Subcutaneous abdominal adipose tissue (tissue), 5 donors: ENCODE data around the gene JPH2.

Source experiments
- H3K27ac ChIP-seq: one replicate; pipeline ENCODE4 v1.7.0; 2013; ENCODE audit warnings: low read depth, mild to moderate bottlenecking, inconsistent platforms, low read length, moderate library complexity
- H3K27me3 ChIP-seq, 5 donors: one replicate each; pipeline ENCODE4 v1.7.0; 2013; ENCODE audit warnings: low read length in 5 of 5, inconsistent platforms in 1 of 5; ENCODE audit not compliant: control insufficient read depth in 5 of 5, insufficient read depth in 4 of 5
- H3K36me3 ChIP-seq, 5 donors: one replicate each; pipeline ENCODE4 v1.7.0; 2013; ENCODE audit warnings: low read length in 5 of 5; ENCODE audit not compliant: control insufficient read depth in 5 of 5, insufficient read depth in 5 of 5
- H3K4me1 ChIP-seq, 5 donors: one replicate each; pipeline ENCODE4 v1.7.0; 2013; ENCODE audit warnings: low read length in 5 of 5, mild to moderate bottlenecking in 3 of 5, moderate library complexity in 1 of 5; ENCODE audit not compliant: control insufficient read depth in 5 of 5, insufficient read depth in 5 of 5
- H3K4me3 ChIP-seq, 5 donors: one replicate each; pipeline ENCODE4 v1.7.0; 2013; ENCODE audit warnings: low read length in 5 of 5, low read depth in 1 of 5
- H3K9ac ChIP-seq, 5 donors: one replicate each; pipeline ENCODE4 v1.7.0; 2013; ENCODE audit warnings: low read length in 5 of 5, mild to moderate bottlenecking in 4 of 5, moderate library complexity in 3 of 5
- H3K9me3 ChIP-seq, 5 donors: one replicate each; pipeline ENCODE4 v1.7.0; 2013; ENCODE audit warnings: low read length in 5 of 5; ENCODE audit not compliant: control insufficient read depth in 5 of 5
- donor health status: healthy.
- donor health status: healthy.
- donor health status: healthy.
- donor health status: healthy.
- donor health status: healthy.

JPH2 gene

DNA sequence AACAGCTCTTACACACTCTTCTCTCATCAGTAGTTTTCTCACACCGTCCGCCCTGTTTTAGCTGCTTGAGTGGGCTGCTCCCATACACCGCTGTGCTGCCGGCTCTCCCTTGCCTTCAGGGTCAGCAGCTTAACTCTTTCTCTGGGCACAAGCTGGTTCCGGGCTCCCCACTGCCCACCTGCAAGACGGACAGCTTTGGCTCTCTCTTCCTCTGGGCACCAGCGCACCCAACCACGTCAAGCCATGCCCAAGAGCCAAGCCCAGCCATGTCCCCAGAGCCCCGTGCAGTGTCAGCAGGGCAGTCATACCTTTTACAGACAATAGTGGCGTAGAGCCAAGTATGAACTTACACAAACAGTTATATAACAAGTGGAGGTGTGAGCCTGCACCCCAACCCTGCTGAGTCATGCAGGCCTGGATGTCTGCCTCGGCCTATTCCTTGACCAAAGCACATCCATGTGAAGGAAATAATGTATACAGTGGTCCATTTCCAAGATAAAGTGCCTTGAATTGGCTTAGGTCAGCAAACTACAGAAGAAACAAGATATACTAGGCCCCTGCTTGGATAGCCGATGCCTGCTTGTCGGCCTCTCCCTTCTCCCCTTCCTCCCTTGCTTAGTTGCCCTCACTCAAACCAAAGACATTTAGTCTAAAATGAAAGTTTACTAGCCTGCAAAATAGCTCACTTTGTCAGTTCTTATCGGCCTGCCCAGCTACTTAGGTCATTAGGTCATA is 89.3 kb downstream of the JPH2 start:
- no peak overlapping the region for H3K4me3 ChIP-seq
- H3K27ac ChIP-seq: no peak overlapping the region
- no peak overlapping the region for H3K9ac ChIP-seq
- peaks cover under 1 to 9% (median 4%) of the 10 kb centered on the region in 5 donors for H3K9me3 ChIP-seq
- peaks cover 0 to 11% (median under 1%) of the 10 kb centered on the region in 5 donors for H3K27me3 ChIP-seq
- H3K4me1 ChIP-seq: no peaks in the 10 kb centered on the region
- no peaks in the 10 kb centered on the region for H3K36me3 ChIP-seq

DNA sequence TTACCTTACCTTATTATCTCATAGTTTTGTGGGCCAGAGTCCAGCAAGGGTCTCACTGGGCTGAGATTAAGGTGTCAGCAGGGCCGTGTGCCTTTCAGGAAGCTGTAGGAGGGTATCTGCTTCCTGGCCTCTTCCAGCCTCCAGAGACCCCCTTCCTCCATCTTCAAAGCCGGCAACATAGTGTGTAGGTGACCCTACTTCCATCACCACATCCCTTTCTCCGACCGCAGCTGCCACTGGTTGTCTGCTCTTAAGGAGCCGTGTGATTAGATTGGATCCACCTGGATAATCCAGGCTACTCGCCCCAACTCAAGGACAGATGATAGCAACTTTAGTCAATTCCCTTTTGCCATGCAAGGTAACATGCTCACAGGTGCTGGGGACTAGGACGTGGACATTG is 91.2 kb downstream of the JPH2 start:
- peaks cover 0 to 11% (median 2%) of the 10 kb centered on the region in 5 donors for H3K27me3 ChIP-seq
- H3K4me3 ChIP-seq: no peak overlapping the region
- H3K9me3 ChIP-seq: no peaks in the 10 kb centered on the region
- no peak overlapping the region for H3K9ac ChIP-seq
- no peaks in the 10 kb centered on the region for H3K36me3 ChIP-seq
- H3K4me1 ChIP-seq: no peaks in the 10 kb centered on the region
- no peak overlapping the region for H3K27ac ChIP-seq

DNA sequence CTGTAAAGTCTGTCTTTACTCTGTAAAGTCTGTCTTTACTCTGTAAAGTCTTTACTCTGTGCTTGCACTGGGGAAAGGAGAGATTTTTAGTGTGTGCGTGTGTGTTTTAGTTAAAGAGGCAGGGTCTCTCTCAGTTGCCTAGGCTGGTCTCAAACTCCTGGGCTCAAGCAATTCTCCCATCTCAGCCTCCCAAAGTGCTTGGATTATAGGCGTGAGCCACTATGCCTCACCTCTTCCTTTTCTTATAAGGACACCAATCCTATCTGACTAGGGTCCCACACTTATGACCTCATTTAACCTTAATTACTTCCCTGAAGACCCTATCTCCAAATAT is 93.8 kb downstream of the JPH2 start:
- Histone ChIP-seq H3K9me3 (no peaks in the 10 kb centered on the region), H3K36me3 (no peaks in the 10 kb centered on the region), H3K4me1 (peaks cover 0 to 3% (median 0%) of the 10 kb centered on the region in 5 donors), H3K27me3 (peaks cover 0 to 5% (median 2%) of the 10 kb centered on the region in 5 donors), H3K4me3 (no peak overlapping the region), H3K27ac (no peak overlapping the region), H3K9ac (no peak overlapping the region)

DNA sequence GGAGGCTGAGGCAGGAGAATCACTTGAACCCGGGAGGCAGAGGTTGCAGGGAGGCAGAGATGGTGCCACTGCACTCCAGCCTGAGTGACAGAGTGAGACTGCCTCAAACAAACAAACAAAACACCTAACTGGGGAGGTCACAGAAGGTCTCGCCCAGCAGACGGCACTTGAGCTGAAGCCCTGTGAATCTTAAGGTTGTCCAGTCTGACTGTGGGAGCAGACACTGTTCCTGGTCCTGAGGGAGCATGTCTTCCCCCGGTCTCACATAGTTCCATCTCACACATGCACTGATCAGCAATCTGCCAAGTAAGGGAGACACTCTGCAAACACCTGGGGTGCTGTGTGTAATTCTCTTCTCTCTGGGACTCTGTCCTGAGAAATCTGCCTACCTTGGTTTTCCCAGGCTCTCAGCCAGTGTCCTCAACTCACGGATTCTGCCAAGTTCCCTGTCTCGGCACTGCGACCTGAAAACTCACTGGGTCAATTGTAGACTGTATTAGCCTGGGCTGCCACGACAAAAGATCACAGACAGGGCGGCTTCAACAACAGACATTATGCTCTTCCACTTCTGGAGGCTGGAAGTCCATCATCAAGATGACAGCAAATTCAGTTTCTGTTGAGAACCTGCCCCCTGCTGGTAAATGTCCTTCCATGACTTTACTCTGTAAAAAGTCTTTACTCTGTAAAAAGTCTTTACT is 94.3 kb downstream of the JPH2 start:
- no peak overlapping the region for H3K9ac ChIP-seq
- no peaks in the 10 kb centered on the region for H3K9me3 ChIP-seq
- peaks cover 0 to 3% (median under 1%) of the 10 kb centered on the region in 5 donors for H3K4me1 ChIP-seq
- H3K27me3 ChIP-seq: peaks cover 0 to 5% (median 2%) of the 10 kb centered on the region in 5 donors
- H3K4me3 ChIP-seq: no peak overlapping the region
- no peaks in the 10 kb centered on the region for H3K36me3 ChIP-seq
- H3K27ac ChIP-seq: no peak overlapping the region

DNA sequence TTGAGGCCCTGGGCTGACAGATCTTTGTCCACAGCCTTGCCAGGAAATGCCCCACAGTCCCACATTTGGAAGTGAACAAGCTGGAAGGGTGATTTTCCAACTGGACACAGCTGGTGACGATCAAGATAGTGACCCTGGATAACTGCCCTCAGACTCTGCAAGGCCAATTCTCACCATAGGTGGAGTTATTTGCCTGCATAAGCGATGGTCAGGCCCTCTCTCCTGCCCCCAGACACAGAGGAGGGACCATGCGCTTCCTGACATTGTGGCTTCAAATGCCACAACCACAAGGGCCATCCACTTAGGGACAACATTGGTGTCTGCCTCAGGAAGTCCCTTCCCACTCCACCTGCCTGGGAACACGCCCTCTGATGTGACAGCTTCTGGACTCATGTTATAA is 96.0 kb downstream of the JPH2 start:
- H3K27me3 ChIP-seq: peaks cover 0 to 5% (median 2%) of the 10 kb centered on the region in 5 donors
- H3K9ac ChIP-seq: no peak overlapping the region
- H3K4me3 ChIP-seq: no peak overlapping the region
- H3K9me3 ChIP-seq: no peaks in the 10 kb centered on the region
- no peaks in the 10 kb centered on the region for H3K36me3 ChIP-seq
- H3K4me1 ChIP-seq: peaks cover 2 to 12% (median 8%) of the 10 kb centered on the region in 5 donors
- no peak overlapping the region for H3K27ac ChIP-seq

DNA sequence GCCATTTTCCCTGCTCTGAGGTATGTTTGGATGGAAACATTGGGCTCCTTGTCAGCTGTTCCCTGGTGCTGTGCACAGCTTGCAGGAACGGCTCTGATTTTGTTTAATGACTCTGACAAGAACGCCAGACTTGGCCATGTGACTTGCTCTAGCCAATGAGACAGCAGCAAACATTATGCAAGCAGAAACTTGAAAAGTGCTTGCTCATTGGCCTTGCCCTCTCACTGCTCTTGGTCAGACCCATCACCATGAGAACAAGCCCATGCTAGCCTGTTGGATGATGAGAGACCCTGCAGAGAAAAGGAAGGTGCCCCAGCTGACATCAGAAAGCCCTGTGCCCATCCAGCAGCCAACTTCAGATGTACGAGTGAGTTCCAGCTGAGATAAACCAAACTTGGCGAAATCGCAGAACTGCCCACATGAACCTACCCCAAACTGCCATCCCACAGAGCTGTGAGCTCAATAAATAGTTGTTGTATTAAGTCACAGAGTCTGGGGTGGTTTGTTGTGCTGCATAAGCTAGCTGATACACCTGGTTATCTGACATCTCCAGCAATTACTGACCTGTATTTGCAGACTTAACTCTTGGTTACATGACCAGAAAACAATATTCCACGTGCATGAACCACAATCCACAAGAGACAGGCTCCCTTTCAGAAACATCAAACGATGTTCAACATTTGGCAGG is 96.9 kb downstream of the JPH2 start:
- Histone ChIP-seq H3K27ac (no peak overlapping the region), H3K9me3 (no peaks in the 10 kb centered on the region), H3K27me3 (peaks cover 0 to 3% (median 0%) of the 10 kb centered on the region in 5 donors), H3K36me3 (no peaks in the 10 kb centered on the region), H3K4me3 (no peak overlapping the region), H3K4me1 (peaks cover 2 to 12% (median 8%) of the 10 kb centered on the region in 5 donors), H3K9ac (no peak overlapping the region)

DNA sequence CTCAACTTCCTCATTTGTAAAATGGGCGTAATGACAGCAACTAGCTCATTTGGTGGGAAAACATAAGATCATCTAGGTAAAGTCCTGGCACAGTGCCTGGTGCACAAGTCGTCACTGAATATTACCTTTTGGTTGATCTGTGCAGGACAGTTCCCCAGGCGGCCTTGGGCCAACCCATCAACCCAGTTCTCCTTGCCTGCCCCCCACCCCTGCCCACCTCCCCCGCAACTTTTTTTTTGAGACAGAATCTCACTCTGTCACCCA is 99.2 kb downstream of the JPH2 start:
- H3K27me3 ChIP-seq: peaks cover 0 to 2% (median 0%) of the 10 kb centered on the region in 5 donors
- no peak overlapping the region for H3K4me3 ChIP-seq
- no peak overlapping the region for H3K9ac ChIP-seq
- H3K27ac ChIP-seq: no peak overlapping the region
- H3K36me3 ChIP-seq: no peaks in the 10 kb centered on the region
- peaks cover 2 to 12% (median 8%) of the 10 kb centered on the region in 5 donors for H3K4me1 ChIP-seq
- no peaks in the 10 kb centered on the region for H3K9me3 ChIP-seq

DNA sequence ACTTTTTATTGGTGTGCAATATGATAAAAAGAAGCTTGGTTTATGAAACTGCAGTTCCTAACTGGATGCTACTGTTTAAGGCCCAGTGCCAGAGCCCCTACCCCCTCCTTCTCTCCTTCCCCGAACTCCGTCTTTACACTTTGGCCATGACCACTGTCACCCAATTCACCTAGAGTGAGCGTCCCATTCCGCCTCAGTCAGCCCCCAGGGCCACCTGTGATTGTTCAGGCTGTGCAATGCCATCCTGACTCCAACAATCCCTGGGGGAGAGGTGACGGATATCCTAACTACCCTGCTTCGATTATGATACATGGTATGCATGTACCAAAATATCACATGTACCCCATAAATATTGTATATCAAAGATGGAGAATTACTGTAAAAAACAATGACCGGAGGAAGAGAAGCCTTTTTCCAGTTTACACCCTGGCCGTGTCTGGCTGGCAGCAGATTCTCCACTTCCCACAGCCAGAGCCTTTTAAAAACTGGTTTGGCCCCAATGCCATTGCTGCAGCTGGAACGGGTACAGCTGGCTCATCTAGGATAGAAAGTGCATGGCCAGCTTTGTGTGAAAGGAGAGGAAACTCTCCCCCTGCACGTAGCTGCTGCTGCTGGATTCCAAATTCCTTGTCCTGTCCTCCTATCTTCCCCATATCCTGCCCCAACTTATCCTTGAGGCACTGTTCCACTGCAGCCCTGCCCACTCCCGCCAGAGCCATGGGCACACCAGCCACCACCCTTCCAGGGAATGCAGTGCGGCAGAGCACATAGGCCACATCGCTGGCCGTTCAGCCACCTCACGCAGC is 99.7 kb downstream of the JPH2 start:
- Histone ChIP-seq H3K9me3 (no peaks in the 10 kb centered on the region), H3K4me3 (no peak overlapping the region), H3K27ac (no peak overlapping the region), H3K27me3 (no peaks in the 10 kb centered on the region), H3K36me3 (no peaks in the 10 kb centered on the region), H3K9ac (no peak overlapping the region), H3K4me1 (peaks cover 2 to 12% (median 8%) of the 10 kb centered on the region in 5 donors)

DNA sequence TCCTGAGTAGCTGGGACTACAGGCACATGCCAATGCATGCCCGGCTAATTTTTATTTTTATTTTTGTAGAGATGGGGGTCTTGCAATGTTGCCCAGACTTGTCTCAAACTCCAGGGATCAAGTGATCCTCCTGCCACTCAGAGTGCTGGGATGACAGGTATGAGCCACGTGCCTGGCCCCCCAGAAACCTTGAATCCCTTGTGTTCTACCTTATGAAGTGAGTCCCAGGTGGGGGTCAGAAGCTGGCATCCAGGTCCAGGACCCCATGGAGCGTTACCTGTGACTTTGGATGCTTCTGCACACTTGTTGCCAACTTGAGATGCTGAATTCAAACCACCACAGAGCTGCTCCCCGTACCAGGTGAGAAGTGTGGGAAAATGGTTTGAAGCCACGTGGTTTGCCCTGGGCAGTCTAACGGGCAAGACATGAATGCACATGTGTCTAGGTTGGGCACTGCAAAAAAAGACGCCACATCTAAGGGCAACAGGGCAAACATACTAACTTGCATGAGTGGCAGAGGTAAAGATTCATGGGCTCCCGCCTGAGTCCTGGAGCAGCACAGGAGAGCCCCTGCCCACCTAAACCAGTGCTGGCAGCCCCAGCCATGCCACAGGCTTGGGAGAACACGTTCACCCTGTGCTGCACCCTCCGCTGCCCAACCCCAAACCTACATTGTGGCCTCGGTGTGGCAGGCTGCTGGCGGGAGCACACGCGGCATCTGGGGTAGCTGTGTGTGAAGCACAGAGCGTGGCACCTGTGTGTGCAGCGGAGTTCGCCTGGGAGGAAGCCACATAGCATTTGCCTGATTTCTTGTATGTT is 101.2 kb downstream of the JPH2 start:
- Histone ChIP-seq H3K27me3 (no peaks in the 10 kb centered on the region), H3K27ac (no peak overlapping the region), H3K9me3 (no peaks in the 10 kb centered on the region), H3K9ac (peak overlapping the region in 1 of 5 donors; percentile 71), H3K36me3 (no peaks in the 10 kb centered on the region), H3K4me1 (peaks cover 2 to 12% (median 8%) of the 10 kb centered on the region in 5 donors), H3K4me3 (no peak overlapping the region)
